Measurements from ENCODE around the gene MESP1.

Gene MESP1

DNA sequence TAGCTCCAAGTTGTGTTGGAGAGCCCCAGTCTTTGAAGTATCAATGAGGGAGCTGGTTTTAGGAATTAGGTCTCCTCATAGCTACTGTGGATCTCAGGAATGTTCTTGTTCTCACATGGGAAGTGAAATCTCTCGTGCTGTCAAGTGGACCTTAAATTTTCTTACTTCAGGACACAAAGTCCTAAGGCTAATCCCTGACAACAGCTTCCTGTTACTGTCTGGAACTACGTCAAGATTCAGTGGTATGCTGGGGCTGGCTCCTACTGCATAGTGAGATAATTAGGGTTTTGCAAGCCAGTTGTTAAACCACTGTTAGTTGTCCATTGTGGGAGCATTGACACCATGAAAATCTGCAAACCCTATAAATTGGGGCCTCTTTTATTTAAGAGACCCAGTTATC lies 22.8 kb downstream of the MESP1 start:
- DNase-seq (no peak), ATAC-seq (ENCODE audit: insufficient read depth, low read depth) (no peak)
- Histone ChIP-seq H3K27ac (ENCODE audit: low read length) (no peak overlapping the region), H3K79me2 (ENCODE audit: insufficient read depth, low read length) (no peaks in the 10 kb centered on the region), H2AFZ (ENCODE audit: low read depth, low read length) (no peak overlapping the region), H3K4me1 (ENCODE audit: insufficient read depth, low read length) (no peaks in the 10 kb centered on the region), H3K4me3 (ENCODE audit: low read depth in 1 of 2, low read length in 2 of 2) (no peak overlapping the region), H3K27me3 (ENCODE audit: insufficient read depth, low read length, poor library complexity) (no peaks in the 10 kb centered on the region), H3K4me2 (ENCODE audit: insufficient read depth, low read length) (no peak overlapping the region), H3K9ac (ENCODE audit: low read depth, low read length) (no peak overlapping the region), H3K9me3 (ENCODE audit: insufficient read depth, low read length, severe bottlenecking) (no peaks in the 10 kb centered on the region), H4K20me1 (ENCODE audit: insufficient read depth, low read length) (no peaks in the 10 kb centered on the region), H3K36me3 (ENCODE audit: insufficient read depth, low read length) (no peaks in the 10 kb centered on the region)
- TF ChIP-seq, protein P1, sequence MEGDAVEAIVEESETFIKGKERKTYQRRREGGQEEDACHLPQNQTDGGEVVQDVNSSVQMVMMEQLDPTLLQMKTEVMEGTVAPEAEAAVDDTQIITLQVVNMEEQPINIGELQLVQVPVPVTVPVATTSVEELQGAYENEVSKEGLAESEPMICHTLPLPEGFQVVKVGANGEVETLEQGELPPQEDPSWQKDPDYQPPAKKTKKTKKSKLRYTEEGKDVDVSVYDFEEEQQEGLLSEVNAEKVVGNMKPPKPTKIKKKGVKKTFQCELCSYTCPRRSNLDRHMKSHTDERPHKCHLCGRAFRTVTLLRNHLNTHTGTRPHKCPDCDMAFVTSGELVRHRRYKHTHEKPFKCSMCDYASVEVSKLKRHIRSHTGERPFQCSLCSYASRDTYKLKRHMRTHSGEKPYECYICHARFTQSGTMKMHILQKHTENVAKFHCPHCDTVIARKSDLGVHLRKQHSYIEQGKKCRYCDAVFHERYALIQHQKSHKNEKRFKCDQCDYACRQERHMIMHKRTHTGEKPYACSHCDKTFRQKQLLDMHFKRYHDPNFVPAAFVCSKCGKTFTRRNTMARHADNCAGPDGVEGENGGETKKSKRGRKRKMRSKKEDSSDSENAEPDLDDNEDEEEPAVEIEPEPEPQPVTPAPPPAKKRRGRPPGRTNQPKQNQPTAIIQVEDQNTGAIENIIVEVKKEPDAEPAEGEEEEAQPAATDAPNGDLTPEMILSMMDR (IDR thresholded peaks at IDR 0.05; ENCODE audit: borderline replicate concordance, extremely low read depth, low read length, poor library complexity, severe bottlenecking) = no peak
- no peak for TF ChIP-seq EZH2 (IDR thresholded peaks at IDR 0.05; ENCODE audit: borderline replicate concordance, low read depth, low read length, severe bottlenecking)

DNA sequence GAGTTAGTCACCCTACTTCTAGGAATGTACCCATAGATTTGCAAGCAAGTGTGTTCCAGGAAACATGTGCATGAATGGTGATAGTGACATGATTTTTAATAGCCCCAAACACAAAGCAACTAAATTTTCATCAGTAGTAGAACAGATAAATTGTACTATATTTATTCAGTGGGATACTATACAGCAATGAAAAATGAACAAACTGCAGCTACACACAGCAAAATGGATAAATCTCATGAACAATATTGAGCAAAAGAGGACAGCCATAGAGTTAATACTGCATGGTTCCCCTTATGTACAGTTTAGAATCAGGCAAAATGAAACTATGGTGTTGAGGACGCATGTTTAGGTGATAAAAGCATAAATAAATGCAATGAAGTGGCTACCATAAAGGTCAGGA lies 26.0 kb downstream of the MESP1 start:
- no peak overlapping the region for H3K4me3 ChIP-seq (ENCODE audit: low read depth in 1 of 2, low read length in 2 of 2)
- H3K9me3 ChIP-seq (ENCODE audit: insufficient read depth, low read length, severe bottlenecking) = no peaks in the 10 kb centered on the region
- DNase-seq = no peak
- no peak overlapping the region for H2AFZ ChIP-seq (ENCODE audit: low read depth, low read length)
- no peak overlapping the region for H3K4me2 ChIP-seq (ENCODE audit: insufficient read depth, low read length)
- no peak for ATAC-seq (ENCODE audit: insufficient read depth, low read depth)
- TF ChIP-seq, protein P1 (IDR thresholded peaks at IDR 0.05; ENCODE audit: borderline replicate concordance, extremely low read depth, low read length, poor library complexity, severe bottlenecking) = no peak
- no peak for TF ChIP-seq EZH2 (IDR thresholded peaks at IDR 0.05; ENCODE audit: borderline replicate concordance, low read depth, low read length, severe bottlenecking)
- peaks cover 5% of the 10 kb centered on the region for H3K27me3 ChIP-seq (ENCODE audit: insufficient read depth, low read length, poor library complexity)
- H3K36me3 ChIP-seq (ENCODE audit: insufficient read depth, low read length) = no peaks in the 10 kb centered on the region
- H3K4me1 ChIP-seq (ENCODE audit: insufficient read depth, low read length) = no peaks in the 10 kb centered on the region
- no peaks in the 10 kb centered on the region for H4K20me1 ChIP-seq (ENCODE audit: insufficient read depth, low read length)
- H3K79me2 ChIP-seq (ENCODE audit: insufficient read depth, low read length) = no peaks in the 10 kb centered on the region
- H3K9ac ChIP-seq (ENCODE audit: low read depth, low read length) = no peak overlapping the region
- H3K27ac ChIP-seq (ENCODE audit: low read length) = no peak overlapping the region

DNA sequence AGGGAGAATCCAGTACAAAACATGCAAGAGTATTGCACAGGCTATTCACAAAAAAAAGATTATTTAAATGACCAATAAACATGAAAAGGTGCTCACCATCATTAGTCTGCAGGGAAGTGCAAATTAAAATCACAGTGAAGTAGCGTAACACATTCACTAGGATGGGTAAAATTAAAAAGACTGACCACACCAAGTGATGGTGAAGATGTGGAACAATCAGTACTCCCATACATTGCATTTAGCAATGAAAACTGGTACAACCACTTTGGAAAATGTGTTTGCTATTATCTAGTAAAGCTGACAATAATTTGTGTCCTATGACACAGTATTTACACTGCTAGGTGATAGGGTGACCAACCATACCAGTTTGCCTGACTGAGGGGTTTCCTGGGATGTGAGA lies 26.4 kb downstream of the MESP1 start:
- H4K20me1 ChIP-seq (ENCODE audit: insufficient read depth, low read length) = no peaks in the 10 kb centered on the region
- no peaks in the 10 kb centered on the region for H3K4me1 ChIP-seq (ENCODE audit: insufficient read depth, low read length)
- no peak for ATAC-seq (ENCODE audit: insufficient read depth, low read depth)
- no peak overlapping the region for H3K9ac ChIP-seq (ENCODE audit: low read depth, low read length)
- H3K27me3 ChIP-seq (ENCODE audit: insufficient read depth, low read length, poor library complexity) = peaks cover 5% of the 10 kb centered on the region
- H3K4me3 ChIP-seq (ENCODE audit: low read depth in 1 of 2, low read length in 2 of 2) = no peak overlapping the region
- H3K79me2 ChIP-seq (ENCODE audit: insufficient read depth, low read length) = no peaks in the 10 kb centered on the region
- H3K4me2 ChIP-seq (ENCODE audit: insufficient read depth, low read length) = no peak overlapping the region
- no peaks in the 10 kb centered on the region for H3K9me3 ChIP-seq (ENCODE audit: insufficient read depth, low read length, severe bottlenecking)
- no peak overlapping the region for H3K27ac ChIP-seq (ENCODE audit: low read length)
- TF ChIP-seq EZH2 (IDR thresholded peaks at IDR 0.05; ENCODE audit: borderline replicate concordance, low read depth, low read length, severe bottlenecking) = no peak
- TF ChIP-seq, protein P1 (IDR thresholded peaks at IDR 0.05; ENCODE audit: borderline replicate concordance, extremely low read depth, low read length, poor library complexity, severe bottlenecking) = no peak
- no peak for DNase-seq
- no peak overlapping the region for H2AFZ ChIP-seq (ENCODE audit: low read depth, low read length)
- H3K36me3 ChIP-seq (ENCODE audit: insufficient read depth, low read length) = no peaks in the 10 kb centered on the region

DNA sequence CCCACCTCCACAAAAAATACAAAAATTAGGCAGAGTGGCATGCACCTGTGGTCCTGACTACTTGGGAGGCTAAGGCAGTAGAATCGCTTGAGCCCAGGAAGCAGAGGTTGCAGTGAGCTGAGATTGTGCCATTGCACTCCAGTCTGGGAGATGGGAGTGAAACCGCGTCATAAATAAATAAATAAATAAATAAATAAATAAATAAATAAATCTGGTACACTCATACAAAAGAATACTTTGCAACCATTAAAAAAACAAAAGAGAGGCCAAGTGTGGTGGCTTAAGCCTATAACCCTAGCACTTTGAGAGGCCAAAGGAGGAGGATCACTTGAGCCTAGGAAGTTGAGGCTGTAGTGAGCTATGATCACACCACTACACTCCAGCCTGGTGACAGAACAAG lies 28.0 kb downstream of the MESP1 start:
- H3K36me3 ChIP-seq (ENCODE audit: insufficient read depth, low read length) = no peaks in the 10 kb centered on the region
- no peak for ATAC-seq (ENCODE audit: insufficient read depth, low read depth)
- H3K27me3 ChIP-seq (ENCODE audit: insufficient read depth, low read length, poor library complexity) = peaks cover 5% of the 10 kb centered on the region
- no peaks in the 10 kb centered on the region for H3K9me3 ChIP-seq (ENCODE audit: insufficient read depth, low read length, severe bottlenecking)
- H3K4me3 ChIP-seq (ENCODE audit: low read depth in 1 of 2, low read length in 2 of 2) = no peak overlapping the region
- no peak for TF ChIP-seq EZH2 (IDR thresholded peaks at IDR 0.05; ENCODE audit: borderline replicate concordance, low read depth, low read length, severe bottlenecking)
- TF ChIP-seq, protein P1 (IDR thresholded peaks at IDR 0.05; ENCODE audit: borderline replicate concordance, extremely low read depth, low read length, poor library complexity, severe bottlenecking) = no peak
- H4K20me1 ChIP-seq (ENCODE audit: insufficient read depth, low read length) = no peaks in the 10 kb centered on the region
- no peak for DNase-seq
- no peaks in the 10 kb centered on the region for H3K79me2 ChIP-seq (ENCODE audit: insufficient read depth, low read length)
- H3K4me1 ChIP-seq (ENCODE audit: insufficient read depth, low read length) = no peaks in the 10 kb centered on the region
- no peak overlapping the region for H3K4me2 ChIP-seq (ENCODE audit: insufficient read depth, low read length)
- H3K27ac ChIP-seq (ENCODE audit: low read length) = no peak overlapping the region
- no peak overlapping the region for H2AFZ ChIP-seq (ENCODE audit: low read depth, low read length)
- H3K9ac ChIP-seq (ENCODE audit: low read depth, low read length) = no peak overlapping the region
